ENCODE results near the gene ENKUR.

- TF ChIP-seq, protein P1, sequence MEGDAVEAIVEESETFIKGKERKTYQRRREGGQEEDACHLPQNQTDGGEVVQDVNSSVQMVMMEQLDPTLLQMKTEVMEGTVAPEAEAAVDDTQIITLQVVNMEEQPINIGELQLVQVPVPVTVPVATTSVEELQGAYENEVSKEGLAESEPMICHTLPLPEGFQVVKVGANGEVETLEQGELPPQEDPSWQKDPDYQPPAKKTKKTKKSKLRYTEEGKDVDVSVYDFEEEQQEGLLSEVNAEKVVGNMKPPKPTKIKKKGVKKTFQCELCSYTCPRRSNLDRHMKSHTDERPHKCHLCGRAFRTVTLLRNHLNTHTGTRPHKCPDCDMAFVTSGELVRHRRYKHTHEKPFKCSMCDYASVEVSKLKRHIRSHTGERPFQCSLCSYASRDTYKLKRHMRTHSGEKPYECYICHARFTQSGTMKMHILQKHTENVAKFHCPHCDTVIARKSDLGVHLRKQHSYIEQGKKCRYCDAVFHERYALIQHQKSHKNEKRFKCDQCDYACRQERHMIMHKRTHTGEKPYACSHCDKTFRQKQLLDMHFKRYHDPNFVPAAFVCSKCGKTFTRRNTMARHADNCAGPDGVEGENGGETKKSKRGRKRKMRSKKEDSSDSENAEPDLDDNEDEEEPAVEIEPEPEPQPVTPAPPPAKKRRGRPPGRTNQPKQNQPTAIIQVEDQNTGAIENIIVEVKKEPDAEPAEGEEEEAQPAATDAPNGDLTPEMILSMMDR (IDR thresholded peaks at IDR 0.05) = no peak
- no peak for TF ChIP-seq POLR2AphosphoS5 (IDR thresholded peaks at IDR 0.05)
These were observed 53.0 kb downstream of the ENKUR start for GRCh38 chr10:24962995-24963394.

All from gastroesophageal sphincter (tissue), 3 donors.